ENCODE results near the gene USP50.
"Not testable (repeated sequence)": the region's sequence is repeated elsewhere in the genome, so short reads cannot be mapped to it uniquely, and the experiment has no call there.

USP50 gene

GRCh38 chr15:50506121-50506520 lies 40.3 kb downstream of the USP50 start:
- no peak overlapping the region for H3K27ac ChIP-seq

GRCh38 chr15:50505656-50506055 lies 40.8 kb downstream of the USP50 start:
- not testable (repeated sequence) for DNase-seq (ENCODE audit: low read depth, low spot score); H3K27ac ChIP-seq

More at GRCh38 chr15:50506121-50506520, 40.3 kb downstream of the USP50 start:
- DNase-seq (ENCODE audit: low read depth, low spot score), result no peak

GRCh38 chr15:50503144-50503543 lies 43.3 kb downstream of the USP50 start:
- no peak for DNase-seq (ENCODE audit: low read depth, low spot score)
- H3K27ac ChIP-seq, result no peak overlapping the region

GRCh38 chr15:50501815-50502214 lies 44.7 kb downstream of the USP50 start:
- H3K27ac ChIP-seq, result no peak overlapping the region
- no peak for DNase-seq (ENCODE audit: low read depth, low spot score)

- no peak overlapping the region for H3K27ac ChIP-seq
- DNase-seq (ENCODE audit: low read depth, low spot score), result no peak
Observed at GRCh38 chr15:50500352-50500751, 46.1 kb downstream of the USP50 start.

GRCh38 chr15:50496692-50497091 lies 49.8 kb downstream of the USP50 start:
- DNase-seq (ENCODE audit: low read depth, low spot score), result no peak
- no peak overlapping the region for H3K27ac ChIP-seq

- H3K27ac ChIP-seq; DNase-seq (ENCODE audit: low read depth, low spot score): not testable (repeated sequence)
Observed at GRCh38 chr15:50494547-50494946, 51.9 kb downstream of the USP50 start.

GRCh38 chr15:50493625-50494024 lies 52.8 kb downstream of the USP50 start:
- H3K27ac ChIP-seq, result no peak overlapping the region
- no peak for DNase-seq (ENCODE audit: low read depth, low spot score)

- DNase-seq (ENCODE audit: low read depth, low spot score), result no peak
- H3K27ac ChIP-seq, result no peak overlapping the region
Observed at GRCh38 chr15:50487287-50487686, 59.2 kb downstream of the USP50 start.

GRCh38 chr15:50485389-50485788 lies 61.1 kb downstream of the USP50 start:
- no peak for DNase-seq (ENCODE audit: low read depth, low spot score)
- H3K27ac ChIP-seq, result no peak overlapping the region

- no peak for DNase-seq (ENCODE audit: low read depth, low spot score)
- H3K27ac ChIP-seq, result no peak overlapping the region
Observed at GRCh38 chr15:50484781-50485180, 61.7 kb downstream of the USP50 start.

GRCh38 chr15:50476143-50476542 lies 70.3 kb downstream of the USP50 start:
- no peak for DNase-seq (ENCODE audit: low read depth, low spot score)
- no peak overlapping the region for H3K27ac ChIP-seq

GRCh38 chr15:50471072-50471471 lies 75.4 kb downstream of the USP50 start:
- H3K27ac ChIP-seq, result no peak overlapping the region
- DNase-seq (ENCODE audit: low read depth, low spot score), result no peak

GRCh38 chr15:50463423-50464358 lies 82.8 kb downstream of the USP50 start:
- no peak overlapping the region for H3K27ac ChIP-seq
- no peak for DNase-seq (ENCODE audit: low read depth, low spot score)

GRCh38 chr15:50458348-50459112 lies 87.9 kb downstream of the USP50 start:
- DNase-seq (ENCODE audit: low read depth, low spot score), result no peak
- H3K27ac ChIP-seq, result no peak overlapping the region

- DNase-seq (ENCODE audit: low read depth, low spot score), result no peak
- no peak overlapping the region for H3K27ac ChIP-seq
Observed at GRCh38 chr15:50452927-50453326, 93.5 kb downstream of the USP50 start.
